ENCODE data around the gene MLLT3. TPM values are rescaled to one million over a fixed set of nuclear protein-coding genes. Genes with fewer than 3 reads are reported as not detected.

Gene MLLT3
- total RNA-seq (2016; rRNA removed; fragmentation: Illumina TruSeq; extraction: Trizol): 12.3 and 18.5 TPM in 2 replicates
- 6.6 and 7.9 TPM in 2 replicates for total RNA-seq (2016; cell fraction: cytosol; rRNA removed; fragmentation: Illumina TruSeq; extraction: Trizol; ENCODE audit: low read depth)
- total RNA-seq (2016; cell fraction: insoluble cytoplasmic fraction; rRNA removed; fragmentation: Illumina TruSeq; extraction: Trizol): 13.2 and 18.3 TPM in 2 replicates
- total RNA-seq (2016; cell fraction: membrane; rRNA removed; fragmentation: Illumina TruSeq; extraction: Trizol): 11.5 and 12.6 TPM in 2 replicates
- 9.7 and 10.3 TPM in 2 replicates for total RNA-seq (2016; cell fraction: nucleus; rRNA removed; fragmentation: Illumina TruSeq; extraction: Trizol)
- 10.5 and 12.6 TPM in 2 replicates for polyA plus RNA-seq (2011; rRNA removed)
- 5.8 and 8.5 TPM in 2 replicates for polyA plus RNA-seq (2011; cell fraction: cytosol; rRNA removed)
- 3.2 and 3.4 TPM in 2 replicates for polyA plus RNA-seq (2011; cell fraction: nucleus; rRNA removed)
- polyA plus RNA-seq (2012): 9.3 and 11.0 TPM in 2 replicates
- polyA plus RNA-seq (2016; cell fraction: cytosol; fragmentation: Illumina TruSeq; extraction: Trizol; ENCODE audit: low read depth): 2.4 and 3.5 TPM in 2 replicates
- polyA plus RNA-seq (2016; cell fraction: insoluble cytoplasmic fraction; fragmentation: Illumina TruSeq; extraction: Trizol; ENCODE audit: low read depth): 14.6 and 16.0 TPM in 2 replicates
- 6.3 and 7.5 TPM in 2 replicates for polyA plus RNA-seq (2016; cell fraction: membrane; fragmentation: Illumina TruSeq; extraction: Trizol; ENCODE audit: low read depth)
- polyA plus RNA-seq (2016; cell fraction: nucleus; fragmentation: Illumina TruSeq; extraction: Trizol; ENCODE audit: insufficient read depth, low read depth): 6.8 and 9.3 TPM in 2 replicates
- polyA minus RNA-seq (2011; rRNA and poly(A)+ RNA removed; ENCODE audit: low replicate concordance): 8.6 and 26.1 TPM in 2 replicates
- polyA minus RNA-seq (2011; cell fraction: cytosol; rRNA and poly(A)+ RNA removed): 7.9 and 11.1 TPM in 2 replicates
- polyA minus RNA-seq (2011; cell fraction: nucleus; rRNA and poly(A)+ RNA removed): 18.5 TPM in 2 replicates
- percentile 69 among the genes with signal in this experiment for Bru-seq, nascent RNA
- BruChase-seq, experiment 1, labeled RNA remaining after a 6-hour chase: percentile 50 among the genes with signal in this experiment
- percentile 53 among the genes with signal in this experiment for BruChase-seq, experiment 2, labeled RNA remaining after a 2-hour chase
- long read RNA-seq, experiment 1, full-length matches to known transcripts: 3 of 8 reads
- long read RNA-seq, experiment 1, partial matches to known transcripts: 2 of 8 reads
- long read RNA-seq, experiment 1, other reads (novel, unspliced or antisense): 3 of 8 reads
- long read RNA-seq, experiment 2, full-length matches to known transcripts: 4 of 13 reads
- long read RNA-seq, experiment 2, partial matches to known transcripts: 4 of 13 reads
- long read RNA-seq, experiment 2, other reads (novel, unspliced or antisense): 5 of 13 reads

DNA sequence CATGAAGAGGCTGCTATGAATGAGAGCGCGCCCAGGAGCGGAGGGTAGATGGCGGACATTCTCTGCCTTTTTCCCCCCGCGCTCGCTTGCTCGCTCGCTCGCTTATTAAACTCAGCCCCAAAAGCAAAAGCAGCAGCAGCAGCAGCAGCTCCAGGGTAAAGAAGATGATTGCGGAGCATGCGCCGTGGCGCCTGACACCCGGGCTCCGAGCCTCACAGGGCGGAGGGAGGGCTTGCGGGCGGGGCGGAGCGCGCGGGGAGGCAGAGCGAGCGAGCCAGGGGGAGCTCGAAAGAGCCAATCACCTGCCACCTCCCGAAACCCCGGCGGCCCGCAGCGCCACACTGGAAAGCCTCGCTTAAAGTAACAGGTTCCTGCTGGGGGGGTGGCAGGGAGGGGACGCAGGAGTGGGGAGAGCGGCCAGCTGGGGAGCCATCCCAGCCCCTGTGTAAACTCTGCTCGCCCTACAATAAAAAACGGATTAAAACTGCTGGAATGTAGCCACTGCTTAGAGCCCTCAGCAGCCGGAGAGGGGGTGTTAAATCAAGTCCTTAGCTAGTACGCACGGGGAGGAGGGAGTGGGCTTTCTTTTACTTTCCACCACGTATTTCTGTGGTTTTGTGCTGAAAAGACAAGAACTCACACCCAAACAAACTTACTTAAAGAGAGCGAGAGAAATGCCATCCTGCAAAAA lies at the start of gene MLLT3:
Gene MLLT3 (minus strand): TSS at position 170 of the 691 bp plus-strand sequence.
- H3K9me3 ChIP-seq (ENCODE audit: low read length): no peaks in the 10 kb centered on the region
- peak within 1 kb of the TSS; percentile 66 for H3K9ac ChIP-seq (ENCODE audit: insufficient read depth, low read depth, low read length)
- FAIRE-seq (peak; percentile 23), ATAC-seq (peak; percentile 91), DNase-seq (ENCODE audit: low spot score) (peak; percentile 84)
- H4K20me1 ChIP-seq (ENCODE audit: insufficient read depth, low read length): no peaks in the 10 kb centered on the region
- peaks cover 10% of the 10 kb centered on the region for H3K79me2 ChIP-seq (ENCODE audit: insufficient read depth, low read length)
- H3K4me1 ChIP-seq (ENCODE audit: insufficient read depth, low read length): peaks cover 26% of the 10 kb centered on the region
- in situ Hi-C loops (cut with HindIII; ENCODE audit: extremely low pct_ligation_motif_present, low pct_unique_long_range_greater_than_20kb): loop anchor here (5.0 to 25.0 kb wide), 4 partner anchors 58 to 490 kb away; no protein-coding TSS in a partner anchor
- peak within 1 kb of the TSS; percentile 81 to 88 (median 85) for H3K4me3 ChIP-seq (replicated peaks in 1 of 3; ENCODE audit: insufficient read depth in 1 of 3, low read depth in 2 of 3, low read length in 3 of 3)
- WGBS (ENCODE audit: low lambda C conversion rate): under 1% methylated on average over 15 of the region's 41 CpGs
- CTCF ChIA-PET (ENCODE audit: low intra/inter-chr PET ratio, low total read pairs): no interaction called here
- H2AFZ ChIP-seq (ENCODE audit: low read length): no peak within 1 kb of the TSS
- H3K36me3 ChIP-seq (replicated peaks in 1 of 2; ENCODE audit: control insufficient read depth in 1 of 2, insufficient read depth in 2 of 2, low read length in 2 of 2): no peaks in the 10 kb centered on the region
- peaks cover 0 to 24% of the 10 kb centered on the region in 2 experiments; a peak in 2 of 5 replicates for H3K27me3 ChIP-seq (ENCODE audit: control insufficient read depth in 1 of 2, insufficient read depth in 2 of 2, low read length in 2 of 2)
- intact Hi-C loops (cut with micrococcal nuclease; ENCODE audit: unreplicated experiment): loop anchor here (2.0 to 5.0 kb wide), 5 partner anchors 70 to 695 kb away; no protein-coding TSS in a partner anchor
- no TSS peak for BruUV-seq (replicated peaks)
- POLR2A ChIA-PET: interaction anchor here (0.8 to 2.4 kb wide), 7 partner anchors 10 to 319 kb away, joined by 3 to 30 read pairs (median 6); partner anchors contain the start of gene FOCAD
- peak within 1 kb of the TSS; percentile 97 for H3K4me2 ChIP-seq (ENCODE audit: low read depth, low read length)
- H3K27ac ChIP-seq (ENCODE audit: extremely low read length, insufficient read depth, low read length): peak within 1 kb of the TSS; percentile 60
- TF ChIP-seq FOXA1 (IDR thresholded peaks at IDR 0.05) (no peak), FOXA1 (CRISPR knock-in tag; IDR thresholded peaks at IDR 0.05) (0 out of 2 replicates have a peak, but pooled peaks have one; percentile 7), TP53 (CRISPR knock-in tag; conservative IDR thresholded peaks at IDR 0.05) (no peak), HOXA3 (CRISPR knock-in tag; IDR thresholded peaks at IDR 0.05) (no peak), TEAD3 (CRISPR knock-in tag; optimal IDR thresholded peaks at IDR 0.05; ENCODE audit: borderline replicate concordance) (no peak), ZSCAN29 (CRISPR knock-in tag; conservative IDR thresholded peaks at IDR 0.05) (no peak), ARNT (IDR thresholded peaks at IDR 0.05) (no peak), POGZ (CRISPR knock-in tag; IDR thresholded peaks at IDR 0.05) (peak; percentile 60), SALL1 (CRISPR knock-in tag; IDR thresholded peaks at IDR 0.05) (0 out of 2 replicates have a peak, but pooled peaks have one; percentile 27), SPEN (CRISPR knock-in tag; IDR thresholded peaks at IDR 0.05; ENCODE audit: low read depth) (no peak), DNMT1 (CRISPR knock-in tag; IDR thresholded peaks at IDR 0.05) (no peak), NFIC (IDR thresholded peaks at IDR 0.05; ENCODE audit: low read length) (no peak), POLR2AphosphoS5 (IDR thresholded peaks at IDR 0.05; ENCODE audit: low read depth, low read length) (peak; percentile 50; the same call in 1 of the 2 replicates), BRD4 (CRISPR knock-in tag; IDR thresholded peaks at IDR 0.05) (no peak), NFYC (CRISPR knock-in tag; IDR thresholded peaks at IDR 0.05) (peak; percentile 68), TRIM24 (CRISPR knock-in tag; IDR thresholded peaks at IDR 0.05) (no peak)
- TF ChIP-seq, protein P1, sequence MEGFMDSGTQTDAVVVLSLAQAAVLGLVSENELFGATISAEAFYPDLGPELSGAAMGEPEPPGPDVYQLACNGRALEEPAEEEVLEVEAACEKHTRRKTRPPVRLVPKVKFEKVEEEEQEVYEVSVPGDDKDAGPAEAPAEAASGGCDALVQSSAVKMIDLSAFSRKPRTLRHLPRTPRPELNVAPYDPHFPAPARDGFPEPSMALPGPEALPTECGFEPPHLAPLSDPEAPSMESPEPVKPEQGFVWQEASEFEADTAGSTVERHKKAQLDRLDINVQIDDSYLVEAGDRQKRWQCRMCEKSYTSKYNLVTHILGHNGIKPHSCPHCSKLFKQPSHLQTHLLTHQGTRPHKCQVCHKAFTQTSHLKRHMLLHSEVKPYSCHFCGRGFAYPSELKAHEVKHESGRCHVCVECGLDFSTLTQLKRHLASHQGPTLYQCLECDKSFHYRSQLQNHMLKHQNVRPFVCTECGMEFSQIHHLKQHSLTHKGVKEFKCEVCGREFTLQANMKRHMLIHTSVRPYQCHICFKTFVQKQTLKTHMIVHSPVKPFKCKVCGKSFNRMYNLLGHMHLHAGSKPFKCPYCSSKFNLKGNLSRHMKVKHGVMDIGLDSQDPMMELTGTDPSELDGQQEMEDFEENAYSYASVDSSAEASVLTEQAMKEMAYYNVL (CRISPR knock-in tag; IDR thresholded peaks at IDR 0.05; ENCODE audit: borderline replicate concordance): 0 out of 2 replicates have a peak, but pooled peaks have one; percentile 14
- TF ChIP-seq, protein P2, sequence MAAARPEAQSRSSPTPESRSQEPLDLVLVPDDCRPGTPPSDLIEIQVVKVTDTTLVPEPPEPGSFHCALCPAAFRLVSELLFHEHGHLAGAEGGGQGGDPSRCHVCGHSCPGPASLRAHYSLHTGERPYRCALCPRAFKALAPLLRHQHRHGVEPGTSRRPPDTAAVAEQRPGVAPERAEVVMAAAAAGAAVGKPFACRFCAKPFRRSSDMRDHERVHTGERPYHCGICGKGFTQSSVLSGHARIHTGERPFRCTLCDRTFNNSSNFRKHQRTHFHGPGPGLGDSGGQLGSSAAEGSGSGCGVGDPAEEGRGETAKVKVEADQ (CRISPR knock-in tag; IDR thresholded peaks at IDR 0.05; ENCODE audit: borderline replicate concordance): no peak

All from HepG2 (cell line).